AG09319 (cell line): ENCODE data around the gene DDR2.
"Not testable (repeated sequence)": the region's sequence is repeated elsewhere in the genome, so short reads cannot be mapped to it uniquely, and the experiment has no call there.

ENCODE experiments used
- DNase-seq: peaks from one replicate; pipeline ENCODE4 v3.0.0-alpha.2; 2010; ENCODE audit warnings: low read depth; ENCODE audit errors: extremely low read depth
- CTCF ChIP-seq: IDR thresholded peaks from 2 replicates; pipeline ENCODE4 v1.5.1; 2011; ENCODE audit warnings: low read depth, mild to moderate bottlenecking, inconsistent platforms, low read length, moderate library complexity

Gene DDR2

GRCh38 chr1:162799995-162800830 is 167.9 kb downstream of the DDR2 start:
- peak; percentile 63 for TF ChIP-seq CTCF
- peak; percentile 24 for DNase-seq

- not testable (repeated sequence) for DNase-seq
These were observed 175.2 kb downstream of the DDR2 start for GRCh38 chr1:162807503-162807902.

GRCh38 chr1:162812357-162812756 is 180.1 kb downstream of the DDR2 start:
- not testable (repeated sequence) for DNase-seq

- not testable (repeated sequence) for DNase-seq
These were observed 185.9 kb downstream of the DDR2 start for GRCh38 chr1:162818136-162818535.

- not testable (repeated sequence) for DNase-seq
These were observed 186.4 kb downstream of the DDR2 start for GRCh38 chr1:162818666-162819065.

GRCh38 chr1:162822391-162823200 is 190.3 kb downstream of the DDR2 start:
- TF ChIP-seq CTCF = no peak
- no peak for DNase-seq

- no peak for DNase-seq
- TF ChIP-seq CTCF = no peak
These were observed 191.0 kb downstream of the DDR2 start for GRCh38 chr1:162823231-162823630.

- no peak for DNase-seq
- no peak for TF ChIP-seq CTCF
These were observed 191.7 kb downstream of the DDR2 start for GRCh38 chr1:162823771-162824525.

GRCh38 chr1:162829268-162829667 is 197.0 kb downstream of the DDR2 start:
- DNase-seq = no peak
- TF ChIP-seq CTCF = no peak
